OCI-LY1 (cell line): ENCODE measurements around the gene TNS3.

ENCODE experiments used
- H2AFZ ChIP-seq: fragments of 200-600 bp; sonication (generic), shearing (Covaris generic); 2 replicates; pipeline ENCODE4 v1.6.0; 2014; ENCODE audit warnings: antibody characterized with exemption, mild to moderate bottlenecking, low read length
- H3F3A ChIP-seq: fragments of 200-600 bp; sonication (generic), shearing (Covaris generic); 2 replicates; pipeline ENCODE4 v1.6.0; 2014; ENCODE audit warnings: mild to moderate bottlenecking, antibody characterized with exemption, low read length, moderate library complexity; ENCODE audit not compliant: insufficient read depth
- H3K27ac ChIP-seq: fragments of 200-600 bp; sonication (generic); 2 replicates; pipeline ENCODE4 v1.5.1; 2014; ENCODE audit warnings: low read length, mixed run types, mild to moderate bottlenecking, low read depth; ENCODE audit not compliant: poor library complexity, severe bottlenecking
- H3K27me3 ChIP-seq: fragments of 200-600 bp; sonication (generic); 2 replicates; pipeline ENCODE4 v1.6.0; 2014; ENCODE audit warnings: antibody characterized with exemption, mild to moderate bottlenecking, low read length, moderate library complexity; ENCODE audit not compliant: insufficient read depth
- H3K36me3 ChIP-seq: fragments of 200-600 bp; sonication (generic); 2 replicates; pipeline ENCODE4 v1.6.1; 2014; ENCODE audit warnings: mild to moderate bottlenecking, antibody characterized with exemption, low read length, moderate library complexity, mixed read lengths; ENCODE audit not compliant: insufficient read depth
- H3K4me1 ChIP-seq: fragments of 200-600 bp; sonication (generic); 2 replicates; pipeline ENCODE4 v1.5.1; 2014; ENCODE audit warnings: mild to moderate bottlenecking, low read length, moderate library complexity; ENCODE audit not compliant: insufficient read depth, severe bottlenecking
- H3K4me2 ChIP-seq: fragments of 200-600 bp; sonication (generic), shearing (Covaris generic); 2 replicates; pipeline ENCODE4 v1.6.1; 2014; ENCODE audit warnings: low read length
- H3K4me3 ChIP-seq: fragments of 200-600 bp; sonication (generic); 2 replicates; pipeline ENCODE4 v1.5.1; 2014; ENCODE audit warnings: low read length, low read depth, mild to moderate bottlenecking, mixed read lengths; ENCODE audit not compliant: poor library complexity, severe bottlenecking
- H3K79me2 ChIP-seq: fragments of 200-600 bp; shearing (Covaris generic); 2 replicates; pipeline ENCODE4 v1.6.1; 2016; ENCODE audit warnings: mixed run types, low read length, mixed read lengths; ENCODE audit not compliant: insufficient read depth
- H3K9ac ChIP-seq: fragments of 200-600 bp; sonication (generic), shearing (Covaris generic); 2 replicates; pipeline ENCODE4 v1.6.1; 2014; ENCODE audit warnings: mild to moderate bottlenecking, low read length, mixed read lengths
- H3K9me2 ChIP-seq: fragments of 200-600 bp; sonication (generic), shearing (Covaris generic); 2 replicates; pipeline ENCODE4 v1.6.1; 2014; ENCODE audit warnings: low read depth, mild to moderate bottlenecking, low read length, mixed read lengths
- H3K9me3 ChIP-seq: fragments of 200-600 bp; shearing (Covaris generic); 2 replicates; pipeline ENCODE4 v1.6.1; 2014; ENCODE audit warnings: low read length, mixed read lengths
- H4K20me1 ChIP-seq: fragments of 200-600 bp; sonication (generic), shearing (Covaris generic); 2 replicates; pipeline ENCODE4 v1.6.0; 2016; ENCODE audit warnings: mild to moderate bottlenecking, low read length; ENCODE audit not compliant: insufficient read depth
- CTCF ChIP-seq: fragments of 200-600 bp; sonication (generic), shearing (Covaris generic); IDR thresholded peaks from 2 replicates; pipeline ENCODE4 v1.5.1; 2017; ENCODE audit warnings: mild to moderate bottlenecking, antibody characterized with exemption, low read length, moderate library complexity, mixed read lengths
- EZH2 ChIP-seq: fragments of 200-600 bp; sonication (generic), shearing (Covaris generic); IDR thresholded peaks from 2 replicates; pipeline ENCODE4 v1.8.0; 2017; ENCODE audit warnings: borderline replicate concordance, mixed run types, mild to moderate bottlenecking, antibody characterized with exemption, low read length, moderate library complexity, mixed read lengths

TNS3 gene

DNA sequence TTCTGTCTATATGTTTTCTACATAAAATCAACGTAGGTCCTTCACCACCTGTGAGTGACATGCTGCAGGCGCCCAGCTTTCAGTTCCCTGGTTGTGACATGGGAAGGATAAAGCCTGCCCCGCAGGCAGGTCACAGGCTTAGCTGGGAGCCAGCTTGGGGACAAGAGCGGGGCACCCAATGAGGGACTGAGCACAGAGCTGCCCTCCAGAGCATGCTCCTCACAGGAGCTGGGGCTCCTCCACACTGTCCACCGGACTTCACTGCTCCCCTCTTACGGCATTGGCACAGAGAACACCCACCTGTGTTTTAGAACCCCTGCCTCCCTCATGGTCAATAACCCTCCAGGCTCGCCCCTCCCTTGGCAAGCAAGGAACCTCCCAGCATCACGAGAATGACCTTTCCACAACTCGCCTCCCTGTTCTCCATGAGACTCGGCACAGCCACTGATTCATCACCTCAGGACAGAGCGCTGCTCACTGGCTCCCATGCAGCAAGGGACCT, 187.1 kb downstream of the TNS3 start:
- Histone ChIP-seq H3K27me3 (no peaks in the 10 kb centered on the region), H3K79me2 (no peaks in the 10 kb centered on the region), H3K27ac (no peak overlapping the region), H4K20me1 (no peaks in the 10 kb centered on the region), H3K4me3 (no peak overlapping the region), H2AFZ (no peak overlapping the region), H3K9me3 (no peaks in the 10 kb centered on the region), H3K4me1 (peaks cover 8% of the 10 kb centered on the region), H3K9me2 (no peaks in the 10 kb centered on the region), H3F3A (no peaks in the 10 kb centered on the region), H3K9ac (no peak overlapping the region), H3K36me3 (peaks cover 100% of the 10 kb centered on the region), H3K4me2 (no peak overlapping the region)
- TF ChIP-seq CTCF (no peak), EZH2 (no peak)

GRCh38 chr7:47394216-47394615, 187.7 kb downstream of the TNS3 start:
- peaks cover 100% of the 10 kb centered on the region for H3K36me3 ChIP-seq

GRCh38 chr7:47393406-47393805, 188.5 kb downstream of the TNS3 start:
- peaks cover 97% of the 10 kb centered on the region for H3K36me3 ChIP-seq
- H3F3A ChIP-seq = no peaks in the 10 kb centered on the region
- no peaks in the 10 kb centered on the region for H3K9me3 ChIP-seq
- no peak overlapping the region for H3K4me2 ChIP-seq
- no peak overlapping the region for H2AFZ ChIP-seq
- H3K27me3 ChIP-seq = no peaks in the 10 kb centered on the region
- TF ChIP-seq CTCF = no peak
- TF ChIP-seq EZH2 = no peak
- no peaks in the 10 kb centered on the region for H3K79me2 ChIP-seq
- H3K27ac ChIP-seq = no peak overlapping the region
- no peaks in the 10 kb centered on the region for H3K9me2 ChIP-seq
- peaks cover 16% of the 10 kb centered on the region for H3K4me1 ChIP-seq
- H3K9ac ChIP-seq = no peak overlapping the region
- H4K20me1 ChIP-seq = no peaks in the 10 kb centered on the region
- H3K4me3 ChIP-seq = no peak overlapping the region

More at GRCh38 chr7:47394216-47394615, 187.7 kb downstream of the TNS3 start:
- peaks cover 14% of the 10 kb centered on the region for H3K4me1 ChIP-seq
- H3K9me3 ChIP-seq = no peaks in the 10 kb centered on the region
- H3K9me2 ChIP-seq = no peaks in the 10 kb centered on the region
- TF ChIP-seq EZH2 = no peak
- TF ChIP-seq CTCF = no peak
- H3K9ac ChIP-seq = no peak overlapping the region
- no peak overlapping the region for H3K4me2 ChIP-seq
- H3K79me2 ChIP-seq = no peaks in the 10 kb centered on the region
- no peaks in the 10 kb centered on the region for H3F3A ChIP-seq
- no peaks in the 10 kb centered on the region for H3K27me3 ChIP-seq
- no peaks in the 10 kb centered on the region for H4K20me1 ChIP-seq
- H2AFZ ChIP-seq = no peak overlapping the region
- no peak overlapping the region for H3K27ac ChIP-seq
- H3K4me3 ChIP-seq = no peak overlapping the region
